Mesenteric fat pad (tissue), 1 donor: Measurements from ENCODE around the gene RALGPS1. TPM values are rescaled to one million over a fixed set of nuclear protein-coding genes. Genes with fewer than 3 reads are reported as not detected.

Source experiments
- DNase-seq: peaks from one replicate; pipeline ENCODE4 v3.0.0-alpha.2; 2020; ENCODE audit warnings: low spot score
- total RNA-seq: library from RNA; stranded (reverse); fragmentation: NEBNext Ultra II Directional; extraction: Animal tissue kit (Norgen Biotek cat#: 25700); gene quantifications from one replicate; pipeline ENCODE4 v1.2.1, GENCODE V29; 2021
- donor health status: DM: yes; HTN: yes; CAD: no.

Gene RALGPS1
- total RNA-seq, 1 donor from 2014 or later = 4.8 TPM

DNA sequence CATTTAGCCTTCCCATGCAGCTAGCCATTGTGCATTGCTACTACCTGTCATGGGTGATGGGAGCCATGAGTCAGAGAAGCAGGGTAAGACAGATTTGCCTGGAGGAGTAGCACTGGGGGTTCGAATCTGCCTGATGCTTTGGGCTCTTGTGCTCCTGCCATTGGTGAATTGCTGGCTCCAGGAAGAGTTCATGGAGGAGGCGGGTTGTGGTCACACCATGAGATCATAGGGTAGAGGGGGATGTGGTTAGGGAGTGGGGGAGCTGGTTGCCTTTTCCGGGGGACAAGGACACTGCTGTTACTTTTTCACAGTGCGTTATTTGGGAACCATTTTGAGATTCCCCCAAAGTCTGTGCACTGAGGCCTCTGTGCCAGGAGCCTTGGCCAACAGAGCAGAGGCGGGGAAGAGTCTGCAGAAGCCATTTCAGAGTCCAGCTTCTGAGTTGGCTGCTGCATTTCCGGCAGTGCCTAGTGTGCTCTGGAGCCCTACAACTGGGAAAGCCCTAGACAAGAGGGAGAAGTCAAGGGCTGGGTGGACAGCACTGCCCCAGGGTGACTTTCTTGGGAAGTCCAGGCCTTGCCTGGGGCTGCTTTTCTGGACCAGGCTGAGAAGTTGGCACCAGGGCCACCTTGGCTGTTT lies 201.6 kb downstream of the RALGPS1 start:
- DNase-seq = no peak

DNA sequence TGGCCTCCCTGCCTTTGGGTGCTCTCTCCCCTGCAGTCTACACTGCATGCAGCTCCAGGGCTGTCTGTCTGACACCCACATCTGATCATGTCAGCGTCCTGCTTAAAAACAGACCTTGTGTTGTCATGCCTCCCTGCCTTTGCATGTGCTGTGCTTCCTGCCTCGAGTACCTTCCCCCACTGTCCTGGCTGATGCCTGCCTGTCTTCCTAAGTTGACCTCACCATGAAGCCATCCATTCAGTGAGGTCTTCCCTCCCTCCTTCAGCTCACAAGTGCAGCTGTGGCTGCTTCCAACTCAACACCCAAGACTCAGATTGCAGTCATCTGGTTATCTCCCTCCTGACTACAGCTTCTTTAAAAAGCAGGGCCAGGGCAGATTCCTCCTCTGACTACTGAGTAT lies 202.4 kb downstream of the RALGPS1 start:
- DNase-seq = no peak

DNA sequence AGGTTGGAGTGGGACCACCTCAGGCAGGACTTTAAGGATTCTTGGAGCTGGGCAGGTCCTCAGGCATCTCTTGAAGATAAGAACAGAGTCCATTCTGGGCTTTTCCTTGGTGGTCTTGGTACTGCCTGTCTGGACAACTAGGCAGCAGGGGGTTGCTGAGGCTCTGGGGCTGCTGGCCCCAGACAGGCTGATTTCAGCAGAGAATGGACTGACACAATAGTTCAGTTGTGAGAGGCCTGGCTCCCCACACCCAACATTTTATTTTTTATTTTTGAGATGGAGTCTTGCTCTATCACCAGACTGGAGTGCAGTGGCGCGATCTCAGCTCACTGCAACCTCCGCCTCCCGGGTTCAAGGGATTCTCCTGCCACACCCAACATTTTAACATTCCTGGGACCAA lies 203.2 kb downstream of the RALGPS1 start:
- no peak for DNase-seq

DNA sequence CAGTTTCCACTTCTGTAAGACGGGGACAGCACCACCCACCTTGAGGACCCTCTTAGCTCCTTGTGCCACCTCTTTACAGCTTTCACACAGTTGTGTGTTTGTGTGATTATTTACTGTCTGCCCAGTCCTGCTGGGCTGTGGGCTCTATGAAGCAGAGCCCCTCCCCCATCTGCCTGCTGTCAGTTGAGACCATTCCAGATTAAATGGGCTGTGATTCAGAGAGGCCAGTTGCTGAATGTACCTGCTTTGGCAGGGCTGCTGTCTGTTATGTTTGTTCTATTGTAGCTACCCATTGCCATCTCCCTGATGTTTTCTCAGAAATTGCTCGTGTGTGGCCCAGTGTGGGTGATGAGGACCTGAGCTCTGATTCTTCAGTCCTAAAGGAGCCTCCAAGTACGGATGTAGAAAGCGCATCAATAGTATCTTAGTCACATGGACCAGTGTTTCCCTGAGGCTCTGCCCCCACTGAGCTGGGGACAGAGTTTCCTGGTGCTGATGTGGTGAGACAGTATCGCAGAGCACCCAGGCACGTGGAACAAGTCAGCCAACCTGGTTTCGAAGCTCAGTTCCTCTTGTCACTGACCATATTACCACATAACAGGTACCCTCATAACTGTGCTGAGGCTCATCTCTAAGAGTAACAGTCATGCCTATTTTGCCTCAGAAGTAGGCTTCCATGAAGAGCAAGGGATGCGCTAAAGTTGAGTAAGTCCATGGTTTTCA lies 204.2 kb downstream of the RALGPS1 start:
- DNase-seq = no peak

DNA sequence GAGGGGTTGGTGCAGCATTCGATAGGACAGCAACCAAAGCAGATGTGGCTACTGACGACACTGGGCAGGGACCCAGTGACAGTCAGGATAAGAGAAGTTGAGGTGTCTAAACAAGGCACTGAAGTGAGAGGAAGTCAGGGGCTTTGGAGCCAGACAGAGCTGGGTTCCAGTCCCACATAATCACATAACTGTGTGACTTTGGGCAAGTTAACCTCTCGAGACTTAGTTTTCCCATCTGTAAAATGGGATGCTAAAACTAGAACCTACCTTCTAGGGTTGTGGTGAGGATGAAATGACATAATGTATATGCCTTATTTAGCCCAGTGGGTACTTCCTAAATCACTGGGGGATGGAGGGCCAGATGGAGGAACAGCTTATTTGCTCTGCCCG lies 204.7 kb downstream of the RALGPS1 start:
- no peak for DNase-seq

DNA sequence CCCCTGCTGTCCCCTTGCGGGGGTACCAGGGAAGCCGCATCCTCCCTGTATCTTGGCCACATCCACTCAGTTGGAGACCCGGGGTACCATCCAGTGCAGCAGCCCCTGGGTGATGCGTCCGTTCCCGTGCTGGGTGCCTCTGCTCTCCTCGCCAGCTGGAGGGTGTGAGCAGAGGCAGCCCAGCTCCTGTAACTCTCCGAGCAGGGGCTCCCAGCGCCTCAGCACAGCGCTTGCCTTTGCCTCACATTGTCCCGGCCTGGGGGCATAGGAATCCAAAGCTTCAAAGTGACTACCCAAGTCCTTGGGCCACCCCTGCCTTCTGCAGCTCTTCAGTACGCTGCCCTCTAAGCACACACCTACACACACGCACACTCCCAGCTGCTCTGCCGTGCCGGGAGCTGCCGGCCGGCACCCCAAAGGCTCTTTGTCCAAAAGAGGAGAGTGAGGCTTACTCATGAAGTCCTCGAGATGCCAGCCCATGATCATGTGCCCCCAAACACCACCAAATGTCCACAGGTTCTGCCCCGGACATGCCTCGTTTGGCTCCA lies 207.1 kb downstream of the RALGPS1 start:
- DNase-seq = peak; percentile 85

DNA sequence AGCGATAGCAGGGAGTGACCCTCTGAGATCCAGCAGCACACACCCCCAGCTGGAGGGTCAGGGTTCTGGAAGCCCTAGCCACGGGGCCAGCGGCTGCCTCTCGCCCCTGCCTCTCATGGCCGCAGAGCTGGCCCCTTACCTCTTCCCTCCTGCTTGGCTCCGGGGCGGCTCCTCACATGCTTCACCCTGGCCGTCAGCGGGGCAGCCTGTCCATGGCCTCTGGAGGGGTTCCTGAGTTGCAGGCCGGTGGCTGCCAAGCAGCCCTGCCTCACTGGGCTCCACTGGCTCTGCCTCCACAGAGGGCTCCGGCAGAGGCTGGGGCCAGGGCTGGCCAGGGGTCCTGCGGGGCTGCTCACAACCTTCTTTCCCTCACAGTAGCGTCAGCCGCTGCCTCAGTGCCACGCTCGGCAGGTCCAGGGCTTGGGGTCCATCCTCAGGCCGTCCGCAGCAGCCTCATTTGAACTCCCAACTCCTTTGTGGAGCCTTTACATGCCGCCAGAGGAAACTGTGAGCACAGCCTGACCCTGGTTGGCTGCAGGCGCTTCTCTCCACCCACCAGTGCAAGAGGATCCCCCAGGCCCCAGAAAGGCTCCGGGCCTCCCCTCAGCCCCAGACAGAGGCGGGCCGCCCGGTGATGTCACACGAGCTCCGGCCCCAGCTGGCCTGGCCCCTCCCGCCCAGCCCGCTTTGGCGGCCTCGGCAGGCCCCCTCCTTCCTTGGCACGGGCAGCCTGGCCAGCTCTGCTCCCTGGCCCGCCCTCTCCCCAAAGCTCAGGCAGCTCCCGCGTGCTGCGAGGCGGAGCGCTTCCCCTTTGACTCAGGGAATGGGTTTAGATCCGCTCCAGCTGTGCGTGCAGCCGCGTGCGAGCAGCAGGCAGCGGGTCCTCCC lies 207.8 kb downstream of the RALGPS1 start, which contains the start of gene ANGPTL2:
TSS of gene ANGPTL2 (minus strand) at position 460 of the 888 bp plus-strand sequence. CDS start 13,904 bp downstream, outside the sequence.
- DNase-seq = peak; percentile 96

DNA sequence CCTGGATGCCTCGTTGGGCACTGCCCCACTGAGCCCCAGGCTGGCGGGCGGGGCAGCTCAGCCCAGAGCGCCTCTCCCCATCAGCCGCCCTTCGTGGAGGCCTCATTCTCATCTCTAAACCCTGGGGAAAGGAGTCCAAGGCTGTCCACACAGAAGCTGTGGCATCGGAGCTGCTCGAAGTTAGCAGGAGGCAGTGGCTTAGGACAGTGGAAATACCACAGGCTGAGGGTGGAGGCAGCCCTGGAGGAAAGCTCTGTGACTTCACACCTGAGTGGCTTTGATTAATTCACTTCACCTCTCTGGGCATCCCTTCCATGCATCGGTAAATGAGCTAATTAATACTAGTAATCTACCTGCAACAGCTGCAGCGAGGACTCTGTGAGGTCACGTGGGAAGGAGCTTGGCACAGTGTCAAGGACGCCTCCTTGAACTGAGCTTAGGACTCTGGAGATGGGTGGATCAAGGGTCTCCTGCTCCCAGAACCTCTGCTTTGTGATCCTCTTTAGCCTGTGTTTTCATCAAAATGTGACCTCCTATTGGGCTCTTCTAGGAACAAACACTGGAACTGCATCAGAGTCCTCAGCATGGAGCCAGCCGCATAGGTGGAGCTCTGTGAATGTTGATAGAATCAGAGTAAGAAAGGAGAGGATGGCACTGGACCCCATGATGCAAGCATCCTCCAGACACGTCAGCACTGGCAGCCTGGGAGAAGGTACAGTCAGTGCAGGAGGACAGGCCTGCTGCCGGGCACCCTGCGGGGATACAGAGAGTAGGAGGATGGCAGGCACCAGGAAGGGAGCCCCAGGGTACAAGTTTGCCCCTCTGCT lies 208.7 kb downstream of the RALGPS1 start:
- DNase-seq = peak; percentile 67

DNA sequence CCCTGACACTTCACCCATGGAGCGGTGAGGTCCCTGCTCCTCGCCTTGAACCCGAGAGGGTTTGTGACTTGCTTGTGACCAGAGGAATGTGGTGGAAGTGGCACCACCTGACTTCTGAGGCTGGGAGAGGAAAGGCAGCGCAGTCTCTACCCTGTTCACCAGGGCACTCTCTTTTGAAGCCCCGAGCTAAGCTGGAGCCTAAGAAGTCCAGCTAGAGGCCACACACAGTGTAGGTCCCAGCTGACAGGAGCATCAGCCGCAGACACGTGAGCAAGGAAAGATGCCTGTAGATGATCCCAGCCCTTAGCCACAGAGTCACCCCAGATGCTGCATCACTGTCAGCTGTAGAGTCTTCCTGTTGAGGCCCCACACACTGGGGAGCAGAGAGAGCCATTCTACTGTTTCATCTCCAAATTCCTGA lies 209.5 kb downstream of the RALGPS1 start:
- DNase-seq = peak; percentile 57

DNA sequence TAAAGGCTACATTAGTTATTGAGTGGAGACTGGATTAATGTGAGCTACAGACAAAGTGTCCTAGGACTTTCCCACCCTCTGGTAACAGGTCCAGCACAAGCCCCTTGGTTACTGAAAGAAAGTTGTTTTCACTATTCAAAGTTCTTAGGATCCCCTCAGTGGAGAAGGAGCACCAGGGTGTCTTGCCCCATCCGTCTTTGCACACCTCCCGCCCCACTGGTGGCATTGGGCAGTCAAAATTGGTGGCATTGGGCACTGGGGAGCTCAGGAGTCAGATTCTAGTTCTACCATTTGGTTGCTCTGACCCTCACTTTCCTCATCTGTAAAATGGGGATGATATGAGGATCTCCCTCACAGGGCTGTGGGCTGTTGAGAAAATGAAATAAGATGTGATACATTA lies 210.2 kb downstream of the RALGPS1 start:
- DNase-seq = peak; percentile 62

DNA sequence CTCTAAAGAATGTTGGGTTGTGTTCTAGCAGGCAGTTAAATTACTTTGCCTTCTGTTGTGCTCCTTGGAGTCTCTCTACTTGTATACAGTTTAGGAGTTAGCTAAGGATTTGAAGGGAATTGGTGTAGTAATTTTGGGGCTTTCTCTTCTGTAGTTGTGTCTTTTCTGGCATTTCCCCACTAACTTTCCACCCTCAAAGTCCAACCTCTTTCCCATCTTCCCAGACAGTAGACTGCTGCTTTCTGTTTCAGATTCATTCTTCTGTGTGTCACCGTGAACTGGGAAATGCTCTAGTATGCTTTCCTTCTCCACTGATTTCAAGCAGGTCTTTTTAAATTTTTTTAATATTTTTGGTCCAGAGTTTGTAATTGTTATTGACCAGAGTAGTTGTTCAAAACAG lies 212.4 kb downstream of the RALGPS1 start:
- no peak for DNase-seq

DNA sequence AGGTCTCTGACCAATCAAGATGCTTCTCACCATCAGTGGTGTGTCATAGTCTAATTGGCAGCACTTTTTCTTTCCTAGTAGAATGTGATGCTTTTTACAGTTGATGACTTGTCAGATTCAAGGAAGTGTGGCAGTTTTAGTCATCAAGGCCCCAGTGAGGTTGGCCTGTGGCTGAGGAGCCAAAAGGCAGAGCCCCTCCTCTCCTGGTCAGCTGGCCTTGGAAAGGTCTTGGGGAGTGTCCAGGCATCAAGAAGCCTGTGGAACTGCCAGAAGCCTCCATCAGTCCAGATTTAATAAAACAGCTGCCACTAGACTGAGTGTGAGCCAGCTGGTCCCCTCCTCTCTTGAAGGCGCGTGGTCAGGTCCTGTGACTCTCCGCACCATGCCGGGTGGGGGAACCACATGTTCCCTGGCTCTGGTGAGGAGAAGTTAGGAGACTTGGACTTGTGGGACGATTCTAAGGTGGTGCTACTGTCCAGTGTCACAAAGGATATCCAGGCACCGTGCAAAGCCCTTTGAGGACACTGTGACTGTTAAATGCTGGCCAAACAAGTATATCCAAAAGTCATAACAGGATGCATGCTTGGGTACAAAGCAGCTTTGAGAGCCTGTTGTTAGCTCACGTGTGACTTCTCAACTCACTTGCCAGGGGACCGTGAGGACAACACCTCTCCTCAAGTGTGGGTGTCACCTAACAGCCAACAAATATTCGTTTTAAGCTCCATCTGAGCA lies 213.9 kb downstream of the RALGPS1 start:
- peak; percentile 69 for DNase-seq

DNA sequence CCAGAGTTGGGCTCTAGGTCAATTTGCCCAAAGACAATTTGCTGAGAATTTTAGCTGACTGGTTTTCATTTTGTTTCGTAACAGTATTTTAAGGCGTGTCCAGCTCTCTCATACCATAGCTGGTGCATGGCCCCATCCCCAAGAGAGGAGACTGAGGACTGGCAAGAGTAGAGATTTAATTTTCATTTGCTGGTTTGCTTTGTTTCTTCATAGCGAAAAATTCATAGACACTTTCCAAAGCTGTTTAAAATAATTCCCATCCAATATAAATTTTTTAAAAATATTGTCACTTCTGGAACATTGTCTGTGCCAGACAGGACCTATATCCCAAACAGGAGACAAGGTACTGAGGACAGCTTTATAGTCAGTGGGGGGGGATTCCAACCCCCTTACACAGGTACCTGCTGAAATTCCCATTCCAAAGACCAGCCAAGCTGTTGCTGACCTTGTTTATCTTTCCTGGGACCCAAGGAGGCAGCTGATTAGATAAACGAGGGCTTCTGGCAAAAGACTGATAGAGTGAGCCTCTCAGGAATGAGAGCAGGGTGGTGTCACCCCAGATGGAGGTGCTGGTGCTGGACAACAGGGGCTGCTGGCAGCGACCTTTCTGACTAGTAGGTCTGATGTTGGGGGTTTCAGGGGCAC lies 214.6 kb downstream of the RALGPS1 start:
- peak; percentile 14 for DNase-seq

DNA sequence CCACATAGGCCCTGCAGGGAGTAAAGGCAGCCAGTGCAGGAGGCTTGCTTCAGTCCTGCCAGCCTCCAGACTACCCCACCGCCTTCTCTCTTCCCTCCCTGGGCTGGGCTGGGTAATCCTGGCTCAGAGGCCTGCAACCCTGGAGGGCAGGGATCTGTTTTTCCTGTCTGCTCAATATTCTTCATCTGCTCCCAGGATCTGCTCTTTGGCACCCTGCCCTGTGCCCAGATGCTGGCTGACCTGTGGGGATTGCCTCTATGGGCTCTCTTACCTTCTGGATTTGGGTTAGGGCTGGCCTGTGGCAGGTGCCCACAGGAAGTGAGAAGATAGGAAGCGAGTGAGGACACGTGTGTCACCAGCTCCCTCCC lies 215.1 kb downstream of the RALGPS1 start:
- peak; percentile 51 for DNase-seq

DNA sequence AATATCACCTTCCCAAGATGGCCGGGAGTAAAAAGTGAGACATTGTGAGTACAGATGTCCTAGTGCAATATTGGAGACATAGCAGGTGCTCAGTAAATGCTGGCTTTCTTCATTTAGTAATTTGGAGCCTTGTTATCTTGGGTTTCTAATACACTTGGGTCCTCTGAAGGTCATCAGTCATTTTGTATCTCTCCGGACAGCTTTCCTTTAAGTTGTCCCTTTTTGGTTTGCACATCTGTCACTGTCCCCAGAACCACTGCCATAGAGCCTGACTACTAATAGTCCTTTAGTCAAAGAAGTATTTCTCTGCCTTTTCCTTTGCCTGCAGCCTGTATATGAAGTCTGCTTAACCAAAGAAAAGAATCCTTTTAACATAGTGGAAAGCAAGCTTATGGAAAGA lies 215.7 kb downstream of the RALGPS1 start:
- no peak for DNase-seq

DNA sequence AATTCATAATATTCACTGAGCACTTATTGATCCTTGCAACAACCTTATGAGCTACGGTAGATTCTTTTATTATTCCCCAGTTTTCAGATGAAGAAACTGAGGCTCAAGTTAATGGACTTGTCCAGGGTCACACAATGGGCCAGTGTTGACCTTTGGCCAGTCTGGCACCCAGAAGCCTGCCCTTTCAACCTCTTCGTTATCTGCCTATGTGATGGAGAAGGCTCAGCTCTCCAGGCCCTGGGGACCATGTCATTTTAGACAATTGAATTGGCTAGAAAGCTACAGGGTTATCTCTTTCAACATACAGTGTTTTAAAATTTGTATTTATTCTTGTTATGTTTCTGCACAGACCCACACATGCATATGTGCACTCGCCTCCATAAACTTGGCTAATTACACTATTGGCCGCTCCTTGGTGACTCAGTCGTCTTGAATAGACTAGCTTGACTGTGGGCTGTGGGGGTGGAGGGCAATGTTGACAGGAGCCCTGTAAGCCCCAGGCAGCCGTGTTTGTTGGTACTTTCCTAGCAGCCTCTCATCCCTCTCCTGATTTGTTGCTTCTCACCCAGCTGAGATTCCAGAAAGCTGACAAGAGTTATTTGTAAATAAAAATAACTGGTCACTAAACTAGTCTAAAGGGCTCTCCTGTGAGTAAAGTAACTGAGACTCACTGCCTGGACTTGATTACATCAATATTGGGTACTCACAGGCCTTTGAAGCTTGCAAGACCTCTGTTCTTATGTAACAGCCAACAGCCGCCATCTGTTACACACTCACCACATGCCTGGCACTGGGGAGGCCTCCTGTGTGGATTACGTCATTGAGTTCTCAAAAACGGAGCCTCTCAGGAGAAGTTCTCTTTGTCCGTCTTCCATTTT lies 216.3 kb downstream of the RALGPS1 start:
- peak; percentile 55 for DNase-seq

DNA sequence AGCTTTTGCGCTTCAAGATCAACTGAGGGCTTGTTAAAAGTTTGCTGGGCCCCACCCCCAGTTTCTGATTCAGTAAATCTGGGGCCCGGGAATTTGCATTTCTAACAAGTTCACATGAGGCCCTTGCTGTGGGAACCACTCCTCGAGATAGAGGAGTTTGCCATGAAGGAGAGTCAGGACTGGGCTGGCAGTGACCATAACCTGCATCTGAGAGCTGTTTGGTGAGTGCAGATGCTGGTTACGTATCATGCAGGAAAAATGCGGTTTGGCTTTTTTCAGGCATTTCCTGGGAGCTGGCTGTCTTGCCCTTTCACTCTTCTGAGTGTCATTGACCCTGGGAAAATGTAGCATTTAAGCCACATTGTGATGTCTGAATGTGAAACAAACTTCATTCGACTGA lies 217.3 kb downstream of the RALGPS1 start:
- peak; percentile 51 for DNase-seq

DNA sequence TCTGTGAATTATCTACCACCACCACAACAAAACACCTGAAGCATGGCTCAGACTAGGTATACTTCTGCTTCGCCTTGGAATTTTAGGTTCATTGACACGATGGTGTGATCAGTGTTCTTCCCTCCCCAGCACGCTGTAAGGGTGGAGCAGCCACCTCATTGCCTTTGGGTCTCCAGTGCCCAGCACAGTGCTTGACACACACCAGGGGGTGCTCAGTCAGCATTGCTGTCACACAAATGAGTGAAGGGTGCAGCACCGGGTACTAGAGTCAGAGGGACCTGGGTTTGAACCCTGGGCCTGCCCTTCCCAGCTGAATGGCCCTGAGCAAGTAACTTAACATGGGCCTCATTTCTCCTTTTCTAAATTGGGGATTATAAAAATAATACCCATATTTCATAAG lies 217.8 kb downstream of the RALGPS1 start:
- peak; percentile 75 for DNase-seq
